GM12865 (cell line): ENCODE measurements around the gene RHOBTB3.

ENCODE experiments used
- DNase-seq: peaks from one replicate; pipeline ENCODE4 v3.0.0; 2010; ENCODE audit warnings: low read depth
- H3K4me3 ChIP-seq: 2 replicates; pipeline ENCODE4 v1.5.1; 2011; ENCODE audit warnings: mild to moderate bottlenecking, low read depth, low read length, control low read depth
- TF ChIP-seq, protein P1 (sequence below): IDR thresholded peaks from 2 replicates; pipeline ENCODE4 v1.5.1; 2011; ENCODE audit warnings: low read length, control low read depth, low read depth, inconsistent platforms; ENCODE audit not compliant: insufficient read depth; ENCODE audit errors: missing control alignments

RHOBTB3 gene

DNA sequence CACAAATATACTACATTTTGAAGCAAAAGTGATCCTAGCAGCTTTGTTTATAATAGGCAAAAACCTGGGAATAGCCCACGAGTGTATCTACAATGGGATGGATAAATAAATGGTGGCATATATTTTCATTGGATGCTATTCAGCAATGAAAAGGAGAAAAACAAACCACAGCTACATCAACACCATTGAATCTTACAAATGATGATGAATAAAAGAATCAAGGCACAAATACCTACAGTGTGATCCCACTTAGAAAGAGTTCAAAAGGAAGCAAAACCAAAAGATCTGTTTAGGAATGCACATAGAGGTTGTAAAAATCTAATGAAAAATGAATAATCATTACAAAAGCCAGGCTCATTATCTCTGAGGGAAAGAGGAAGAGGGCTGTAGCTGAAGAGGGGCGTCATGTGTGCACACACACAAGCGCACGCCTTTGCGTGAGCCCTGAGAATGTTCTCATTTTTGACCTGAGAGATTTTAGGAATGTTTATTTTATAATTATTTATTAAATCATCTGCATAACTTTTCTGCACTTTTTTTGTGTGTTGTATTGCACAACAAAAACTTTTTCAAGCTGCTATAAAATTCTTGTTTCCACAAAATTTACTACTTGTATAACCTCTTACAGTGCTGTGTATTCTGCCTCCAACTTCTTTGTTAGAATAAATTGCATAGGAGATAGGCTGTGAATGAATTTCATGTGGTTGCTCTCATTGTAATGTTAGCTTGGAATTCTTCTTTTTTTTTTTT lies 5.9 kb upstream of the RHOBTB3 start:
- no peak overlapping the region for H3K4me3 ChIP-seq
- no peak for DNase-seq
- TF ChIP-seq, protein P1, sequence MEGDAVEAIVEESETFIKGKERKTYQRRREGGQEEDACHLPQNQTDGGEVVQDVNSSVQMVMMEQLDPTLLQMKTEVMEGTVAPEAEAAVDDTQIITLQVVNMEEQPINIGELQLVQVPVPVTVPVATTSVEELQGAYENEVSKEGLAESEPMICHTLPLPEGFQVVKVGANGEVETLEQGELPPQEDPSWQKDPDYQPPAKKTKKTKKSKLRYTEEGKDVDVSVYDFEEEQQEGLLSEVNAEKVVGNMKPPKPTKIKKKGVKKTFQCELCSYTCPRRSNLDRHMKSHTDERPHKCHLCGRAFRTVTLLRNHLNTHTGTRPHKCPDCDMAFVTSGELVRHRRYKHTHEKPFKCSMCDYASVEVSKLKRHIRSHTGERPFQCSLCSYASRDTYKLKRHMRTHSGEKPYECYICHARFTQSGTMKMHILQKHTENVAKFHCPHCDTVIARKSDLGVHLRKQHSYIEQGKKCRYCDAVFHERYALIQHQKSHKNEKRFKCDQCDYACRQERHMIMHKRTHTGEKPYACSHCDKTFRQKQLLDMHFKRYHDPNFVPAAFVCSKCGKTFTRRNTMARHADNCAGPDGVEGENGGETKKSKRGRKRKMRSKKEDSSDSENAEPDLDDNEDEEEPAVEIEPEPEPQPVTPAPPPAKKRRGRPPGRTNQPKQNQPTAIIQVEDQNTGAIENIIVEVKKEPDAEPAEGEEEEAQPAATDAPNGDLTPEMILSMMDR: no peak

DNA sequence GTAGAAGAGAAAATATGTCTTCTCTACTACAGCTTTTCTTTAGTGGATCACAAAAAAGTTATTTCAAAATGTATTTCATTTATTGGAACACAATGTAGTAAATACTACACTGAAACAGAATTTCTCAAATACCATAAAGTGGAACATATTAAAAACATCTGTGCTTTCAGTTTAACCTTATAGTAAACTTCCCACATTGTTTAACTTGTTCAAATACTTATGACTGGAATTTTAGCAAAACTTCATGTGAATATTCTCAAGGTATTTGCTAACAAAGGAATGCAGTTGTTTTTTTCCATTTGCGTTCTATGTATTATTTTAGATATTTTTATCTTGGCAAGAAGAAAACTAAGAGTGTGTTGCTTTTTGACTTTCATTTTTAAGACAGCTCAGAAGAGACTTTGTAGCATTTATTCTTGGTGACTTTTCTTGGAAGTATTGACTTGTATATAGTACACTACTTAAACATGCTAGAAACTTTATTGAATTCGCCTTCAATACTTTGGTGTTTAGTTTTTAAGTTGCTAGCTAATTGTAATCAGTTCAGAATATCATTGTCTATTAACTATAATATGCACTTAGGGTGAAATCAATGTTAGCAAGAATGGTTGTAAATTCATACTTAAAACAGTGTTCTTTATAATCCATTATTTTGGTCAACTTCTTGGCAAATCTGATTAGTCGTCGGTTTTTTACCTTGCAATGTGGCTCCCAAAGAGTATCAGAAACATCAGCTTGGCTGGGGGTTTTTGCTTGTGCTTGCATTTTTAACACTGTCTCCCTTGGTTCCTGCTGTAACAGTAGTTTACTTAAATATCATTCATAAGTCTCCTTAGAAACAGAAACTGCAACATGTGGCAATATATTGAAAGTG lies 5.0 kb upstream of the RHOBTB3 start:
- TF ChIP-seq, protein P1: no peak
- DNase-seq: peak; percentile 70
- peak overlapping the region; percentile 45 for H3K4me3 ChIP-seq

DNA sequence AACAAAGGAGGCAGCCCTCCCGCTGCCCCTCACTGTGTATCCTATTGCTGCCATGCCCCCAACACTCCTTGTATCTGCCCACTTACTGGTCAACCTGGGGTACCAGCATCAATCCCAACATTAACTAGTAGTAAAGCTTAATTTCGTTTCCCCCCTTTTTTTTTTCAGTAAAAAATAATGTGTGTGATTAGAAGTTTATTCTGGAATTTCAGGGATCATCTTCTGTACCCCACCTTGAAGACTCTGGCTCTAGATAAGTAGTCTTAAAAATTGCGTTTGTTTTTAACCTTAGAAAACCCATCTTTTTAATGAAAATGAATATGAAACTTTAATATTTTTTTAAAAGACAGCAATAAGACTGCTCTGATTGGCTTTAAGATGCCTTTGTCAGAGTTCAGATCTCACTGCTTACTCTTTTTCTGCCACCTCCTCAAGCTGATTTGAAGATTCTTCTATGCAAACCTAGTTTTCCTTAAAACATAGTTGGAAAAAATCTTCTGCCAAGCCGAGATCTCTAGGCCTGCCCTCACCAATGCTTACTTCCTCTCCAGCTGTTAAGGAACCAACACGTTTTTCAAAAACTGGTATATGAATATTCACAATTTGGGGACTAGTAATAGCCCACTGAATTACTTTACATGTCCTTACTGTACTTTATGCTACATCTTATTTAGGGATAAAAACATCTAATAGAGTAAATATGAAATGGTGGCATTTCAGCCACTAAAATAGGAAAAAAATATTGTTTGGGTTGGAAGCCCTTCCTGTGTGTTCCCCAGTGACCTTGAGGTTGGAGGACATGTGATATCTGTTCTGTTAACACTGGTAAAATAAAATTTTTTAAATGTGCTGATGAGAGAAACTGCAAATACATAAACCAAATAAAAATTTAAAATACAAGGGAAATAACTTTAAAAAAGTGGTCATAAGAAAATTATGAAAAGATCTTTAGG lies 4.0 kb upstream of the RHOBTB3 start:
- peak overlapping the region; percentile 45 for H3K4me3 ChIP-seq
- DNase-seq: no peak
- TF ChIP-seq, protein P1: no peak

DNA sequence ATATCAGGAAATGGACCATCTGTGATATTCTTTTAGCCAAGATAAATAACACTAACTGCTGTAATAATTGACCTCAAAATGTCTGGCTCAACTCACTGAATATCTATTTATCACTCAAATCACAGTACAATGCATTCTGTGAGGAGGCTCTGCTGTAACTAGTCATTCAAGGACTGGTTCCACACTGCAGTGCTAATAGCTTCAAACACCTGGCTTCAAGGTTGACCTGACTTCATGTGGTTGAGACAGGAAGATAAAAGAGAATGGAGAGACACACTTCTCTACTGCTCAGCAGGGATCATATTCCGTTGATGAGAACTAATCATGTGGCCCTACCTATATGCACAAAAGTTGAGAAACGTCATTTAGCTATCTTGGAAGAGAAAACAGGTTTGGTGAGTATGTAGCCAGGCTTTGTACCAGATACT lies 3.4 kb upstream of the RHOBTB3 start:
- peak; percentile 74 for DNase-seq
- TF ChIP-seq, protein P1: no peak
- H3K4me3 ChIP-seq: no peak overlapping the region

DNA sequence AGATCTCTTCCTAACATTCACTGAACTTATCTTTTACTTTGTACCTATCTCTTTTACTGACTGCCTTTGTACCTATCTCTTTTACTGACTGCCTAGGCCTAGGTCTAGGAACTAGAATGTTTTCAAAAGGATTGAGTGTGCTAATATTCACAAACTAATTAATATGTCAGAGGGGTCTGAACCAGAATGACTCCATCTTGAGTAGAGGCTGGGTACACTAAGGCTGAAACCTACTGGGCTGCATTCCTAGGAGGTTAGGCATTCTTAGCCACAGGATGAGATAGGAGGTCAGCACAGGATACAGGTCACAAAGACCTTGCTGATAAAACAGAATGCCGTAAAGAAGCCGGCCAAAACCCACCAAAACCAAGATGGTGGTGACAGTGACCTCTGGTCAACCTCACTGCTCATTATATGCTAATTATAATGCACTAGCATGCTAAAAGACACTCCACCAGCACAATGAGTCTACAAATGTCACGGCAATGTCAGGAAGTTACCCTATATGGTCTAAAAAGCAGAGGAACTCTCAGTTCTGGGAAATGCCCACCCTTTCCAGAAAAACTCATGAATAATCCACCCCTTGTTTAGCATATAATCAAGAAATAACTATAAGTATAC lies 2.5 kb upstream of the RHOBTB3 start:
- TF ChIP-seq, protein P1: no peak
- H3K4me3 ChIP-seq: no peak overlapping the region
- DNase-seq: peak; percentile 47
